Activated T-cell treated with anti-CD3 and anti-CD28 coated beads, Interleukin-2, amount 50 U/mL, for 72 hours (primary cell): ENCODE data around the gene VAMP5. TPM values are rescaled to one million over a fixed set of nuclear protein-coding genes. Genes with fewer than 3 reads are reported as not detected.

Experiments
- ATAC-seq, 2 donors: fragments of 150-1000 bp; cut with Tn5 transposase; replicated peaks in 1 of 2; 2 replicates each; pipeline ENCODE4 v1.10.0; 2021; ENCODE audit warnings: moderate library complexity in 2 of 2, mild to moderate bottlenecking in 1 of 2
- DNase-seq, 2 donors: peaks; one replicate each; pipeline ENCODE4 v3.0.0; 2021 to 2022; ENCODE audit warnings: mixed read lengths in 1 of 2
- H3K27ac Mint-ChIP-seq: one replicate; pipeline ENCODE4 v1.8.0; 2022; ENCODE audit warnings: mild to moderate bottlenecking, moderate library complexity, mixed read lengths
- H3K27me3 Mint-ChIP-seq: one replicate; pipeline ENCODE4 v1.8.0; 2022; ENCODE audit warnings: low read depth, mixed read lengths
- H3K36me3 Mint-ChIP-seq, 2 donors: one replicate each; pipeline ENCODE4 v1.8.0; 2022; ENCODE audit warnings: mixed read lengths in 2 of 2, mild to moderate bottlenecking in 1 of 2; ENCODE audit not compliant: insufficient read depth in 2 of 2
- H3K4me1 Mint-ChIP-seq: one replicate; pipeline ENCODE4 v1.8.0; 2022; ENCODE audit warnings: low read depth, mixed read lengths
- H3K4me3 Mint-ChIP-seq, 2 donors: one replicate each; pipeline ENCODE4 v1.8.0; 2022; ENCODE audit warnings: mild to moderate bottlenecking in 2 of 2, mixed read lengths in 2 of 2, moderate library complexity in 2 of 2
- H3K9me3 Mint-ChIP-seq, 2 donors: one replicate each; pipeline ENCODE4 v1.8.0; 2022; ENCODE audit warnings: mixed read lengths in 2 of 2
- total RNA-seq, 2 donors: library from RNA; stranded (reverse); gene quantifications; one replicate each; pipeline ENCODE4 v1.2.3, GENCODE V29; 2022

The VAMP5 gene
- total RNA-seq, 2 donors from 2014 or later = 73.3 to 78.9 TPM

DNA sequence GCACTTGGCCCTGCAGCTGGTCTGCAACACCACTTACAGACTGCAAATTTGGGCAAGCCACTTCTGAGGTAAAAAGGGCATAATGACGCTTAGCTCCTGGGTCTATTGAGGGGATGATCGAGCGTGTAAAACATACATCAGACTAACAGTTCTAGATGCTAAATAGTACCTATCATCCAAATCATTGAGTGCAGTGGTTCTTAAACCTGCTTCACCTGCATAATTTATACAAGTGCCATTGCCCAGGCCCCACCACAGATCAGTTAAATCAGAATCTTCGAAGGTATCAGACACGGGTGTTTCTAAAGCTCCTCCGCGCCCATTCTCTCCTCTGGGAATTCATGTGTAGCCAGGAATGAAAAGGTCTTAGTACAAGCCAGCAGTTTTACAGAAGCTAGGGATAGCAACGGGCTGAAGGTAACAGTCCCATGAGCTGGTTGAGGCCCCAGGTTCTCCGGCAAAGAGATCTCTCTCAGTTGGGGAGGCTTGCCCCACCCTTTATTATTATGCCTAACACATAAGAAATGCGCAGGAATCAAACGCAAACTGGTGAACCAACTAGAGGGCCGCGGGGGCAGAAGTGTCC, 10.6 kb downstream of the VAMP5 start:
- Mint-ChIP-seq H3K27me3 (no peaks in the 10 kb centered on the region), H3K4me1 (peaks cover 40% of the 10 kb centered on the region), H3K27ac (peak overlapping the region; percentile 93), H3K4me3 (peak overlapping the region; percentile 96 to 100), H3K9me3 (no peaks in the 10 kb centered on the region), H3K36me3 (peaks cover 2 to 6% of the 10 kb centered on the region in 2 donors)
- no peak for DNase-seq
- no peak for ATAC-seq

DNA sequence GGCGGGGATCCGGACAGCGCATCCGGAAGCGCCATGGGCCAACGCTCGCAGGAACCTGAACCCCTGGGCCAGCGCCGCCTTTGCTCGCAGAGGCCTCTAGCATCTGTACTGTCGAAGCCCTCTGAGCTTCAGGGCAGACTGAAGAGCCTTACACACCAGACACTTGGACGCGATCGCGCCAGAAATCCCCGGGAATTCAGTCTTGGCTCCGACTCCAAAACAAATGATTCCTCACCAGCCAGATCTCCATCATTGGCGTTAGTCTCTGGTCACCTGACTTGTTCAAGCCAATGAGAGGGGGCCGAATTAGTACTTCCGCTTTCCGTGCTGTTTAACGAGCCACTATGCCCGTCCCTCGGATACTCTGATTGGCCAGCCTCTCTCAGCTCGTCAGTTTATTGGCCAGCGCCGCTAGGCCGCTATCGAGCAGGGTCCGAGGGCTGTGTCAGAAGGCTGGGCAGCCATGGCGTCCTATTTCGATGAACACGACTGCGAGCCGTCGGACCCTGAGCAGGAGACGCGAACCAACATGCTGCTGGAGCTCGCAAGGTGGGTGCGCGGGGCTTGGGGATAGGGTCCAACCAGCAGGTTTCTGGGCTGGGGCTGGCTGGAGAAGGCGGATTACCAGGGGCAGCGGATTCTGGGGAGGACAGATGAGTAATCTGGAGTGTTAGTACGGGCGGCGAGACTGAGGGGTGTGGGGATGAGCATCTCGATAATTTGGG, 11.2 kb downstream of the VAMP5 start, which contains the start of gene RNF181:
Gene RNF181, plus strand, starts transcription at position 445 of the 725 bp plus-strand sequence. Its CDS starts 19 bp downstream, at position 464.
- Mint-ChIP-seq H3K27me3 (no peaks in the 10 kb centered on the region), H3K4me3 (peak within 1 kb of the TSS; percentile 96 to 100), H3K36me3 (peaks cover 2 to 6% of the 10 kb centered on the region in 2 donors), H3K4me1 (peaks cover 37% of the 10 kb centered on the region), H3K9me3 (no peaks in the 10 kb centered on the region), H3K27ac (peak within 1 kb of the TSS; percentile 93)
- DNase-seq = peak; percentile 91 to 94
- peak; percentile 99 for ATAC-seq

DNA sequence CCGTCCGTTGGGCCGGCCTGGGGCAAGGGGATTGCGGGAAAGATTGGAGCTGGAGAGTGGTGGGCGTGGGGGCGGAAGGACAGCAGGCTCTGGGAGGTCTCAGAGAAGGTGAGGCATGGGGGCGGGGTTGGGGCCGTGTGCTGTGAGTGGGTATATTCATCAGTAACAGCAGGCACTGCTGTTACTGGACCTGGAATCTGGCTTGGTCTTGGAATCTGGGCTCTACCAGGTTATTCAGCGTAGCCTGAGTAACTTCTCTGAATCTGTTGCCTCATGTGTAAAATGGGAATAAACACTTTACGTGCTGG, 11.7 kb downstream of the VAMP5 start:
- DNase-seq (no peak), ATAC-seq (no peak)
- peak overlapping the region; percentile 93 for H3K27ac Mint-ChIP-seq
- H3K4me1 Mint-ChIP-seq = peaks cover 37% of the 10 kb centered on the region
- no peaks in the 10 kb centered on the region for H3K9me3 Mint-ChIP-seq
- peak overlapping the region; percentile 96 to 100 for H3K4me3 Mint-ChIP-seq
- no peaks in the 10 kb centered on the region for H3K27me3 Mint-ChIP-seq
- H3K36me3 Mint-ChIP-seq = peaks cover 2 to 6% of the 10 kb centered on the region in 2 donors

DNA sequence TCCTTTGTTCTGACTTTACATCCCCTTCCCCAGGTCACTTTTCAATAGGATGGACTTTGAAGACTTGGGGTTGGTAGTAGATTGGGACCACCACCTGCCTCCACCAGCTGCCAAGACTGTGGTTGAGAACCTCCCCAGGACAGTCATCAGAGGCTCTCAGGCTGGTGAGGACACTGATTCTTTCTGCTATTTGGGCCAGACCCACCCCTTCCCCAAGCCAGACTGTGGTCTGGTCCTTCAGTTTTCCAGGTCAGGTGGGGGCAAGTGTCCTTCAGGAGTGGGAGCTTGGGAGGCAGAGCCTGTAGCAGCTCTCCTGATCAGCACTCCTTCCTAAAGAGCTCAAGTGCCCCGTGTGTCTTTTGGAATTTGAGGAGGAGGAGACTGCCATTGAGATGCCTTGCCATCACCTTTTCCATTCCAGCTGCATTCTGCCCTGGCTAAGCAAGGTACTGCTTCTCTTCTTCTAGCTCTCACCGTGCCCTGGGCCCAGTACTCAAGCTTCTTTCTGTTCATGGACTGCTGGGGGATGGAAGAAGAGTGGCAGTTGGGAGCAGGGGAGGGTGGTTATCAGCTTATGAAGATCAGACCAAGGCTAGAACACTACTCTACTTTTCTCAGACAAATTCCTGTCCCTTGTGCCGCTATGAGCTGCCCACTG, 12.4 kb downstream of the VAMP5 start:
- Mint-ChIP-seq H3K27ac (peak overlapping the region; percentile 52), H3K4me1 (peaks cover 39% of the 10 kb centered on the region), H3K27me3 (no peaks in the 10 kb centered on the region), H3K36me3 (peaks cover 2 to 6% of the 10 kb centered on the region in 2 donors), H3K4me3 (peak overlapping the region; percentile 96 to 100), H3K9me3 (no peaks in the 10 kb centered on the region)
- DNase-seq (no peak), ATAC-seq (no peak)

DNA sequence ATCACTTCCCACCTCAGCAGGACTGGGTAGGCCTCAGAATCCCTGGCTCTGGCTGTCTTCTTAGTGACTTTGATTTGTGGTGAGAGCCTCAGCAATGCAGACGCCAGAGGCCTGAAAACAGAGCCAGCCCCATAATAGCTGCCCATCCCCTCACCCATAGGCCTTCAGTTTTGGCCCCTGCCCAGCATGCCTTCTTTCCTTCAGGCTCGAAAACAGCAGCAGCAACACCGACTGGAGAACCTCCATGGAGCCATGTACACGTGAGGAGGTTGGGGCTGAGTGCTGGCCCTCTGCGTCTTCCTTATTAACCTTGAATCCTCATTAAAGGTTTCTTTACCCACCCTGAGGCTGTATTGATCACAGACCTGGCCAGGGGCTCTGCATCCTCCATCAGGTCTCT, 13.0 kb downstream of the VAMP5 start:
- Mint-ChIP-seq H3K27ac (no peak overlapping the region), H3K4me3 (peak overlapping the region; percentile 96 to 100), H3K36me3 (peaks cover 2 to 6% of the 10 kb centered on the region in 2 donors), H3K9me3 (no peaks in the 10 kb centered on the region), H3K4me1 (peaks cover 43% of the 10 kb centered on the region), H3K27me3 (no peaks in the 10 kb centered on the region)
- ATAC-seq (no peak), DNase-seq (no peak)

DNA sequence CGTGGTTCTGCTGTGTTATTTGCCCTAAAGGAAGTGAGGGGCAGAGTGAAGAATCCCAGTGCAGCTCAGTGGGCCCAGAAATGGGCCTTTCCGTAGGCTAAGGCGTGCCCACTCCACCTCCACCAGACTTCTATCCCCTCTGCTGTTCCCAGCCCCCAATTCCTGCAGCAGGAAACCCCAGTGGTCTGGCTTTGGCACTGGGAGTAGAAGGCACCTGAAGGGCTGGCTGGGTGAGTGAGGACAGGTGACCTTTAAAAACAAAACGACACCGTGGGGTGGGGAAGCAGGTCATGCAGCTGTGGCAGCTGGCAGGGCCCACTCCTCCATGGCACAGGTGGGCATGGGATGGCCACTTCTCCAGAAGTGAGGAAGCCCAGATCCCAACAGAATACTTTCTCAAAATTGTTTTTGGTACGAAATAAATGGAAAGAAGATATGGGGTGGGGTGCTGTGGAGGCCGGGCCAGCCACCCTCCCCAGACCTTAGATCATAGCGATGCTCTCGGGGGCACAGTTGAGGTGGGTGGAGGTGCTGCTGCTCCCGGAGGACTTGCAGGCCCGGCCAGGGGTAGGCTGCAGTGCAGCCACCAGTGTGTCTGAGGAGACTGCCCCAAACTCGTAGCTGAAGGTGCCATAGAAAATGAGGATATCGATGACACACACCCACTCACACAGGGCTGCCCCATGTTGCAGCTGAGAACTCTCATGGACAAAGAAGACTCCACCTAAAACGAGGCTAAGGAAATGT, 14.5 kb downstream of the VAMP5 start:
- Mint-ChIP-seq H3K4me3 (no peak overlapping the region), H3K9me3 (no peaks in the 10 kb centered on the region), H3K27ac (peak overlapping the region; percentile 59), H3K4me1 (peaks cover 53% of the 10 kb centered on the region), H3K36me3 (peaks cover 2 to 3% of the 10 kb centered on the region in 2 donors), H3K27me3 (no peaks in the 10 kb centered on the region)
- no peak for DNase-seq
- ATAC-seq = no peak

DNA sequence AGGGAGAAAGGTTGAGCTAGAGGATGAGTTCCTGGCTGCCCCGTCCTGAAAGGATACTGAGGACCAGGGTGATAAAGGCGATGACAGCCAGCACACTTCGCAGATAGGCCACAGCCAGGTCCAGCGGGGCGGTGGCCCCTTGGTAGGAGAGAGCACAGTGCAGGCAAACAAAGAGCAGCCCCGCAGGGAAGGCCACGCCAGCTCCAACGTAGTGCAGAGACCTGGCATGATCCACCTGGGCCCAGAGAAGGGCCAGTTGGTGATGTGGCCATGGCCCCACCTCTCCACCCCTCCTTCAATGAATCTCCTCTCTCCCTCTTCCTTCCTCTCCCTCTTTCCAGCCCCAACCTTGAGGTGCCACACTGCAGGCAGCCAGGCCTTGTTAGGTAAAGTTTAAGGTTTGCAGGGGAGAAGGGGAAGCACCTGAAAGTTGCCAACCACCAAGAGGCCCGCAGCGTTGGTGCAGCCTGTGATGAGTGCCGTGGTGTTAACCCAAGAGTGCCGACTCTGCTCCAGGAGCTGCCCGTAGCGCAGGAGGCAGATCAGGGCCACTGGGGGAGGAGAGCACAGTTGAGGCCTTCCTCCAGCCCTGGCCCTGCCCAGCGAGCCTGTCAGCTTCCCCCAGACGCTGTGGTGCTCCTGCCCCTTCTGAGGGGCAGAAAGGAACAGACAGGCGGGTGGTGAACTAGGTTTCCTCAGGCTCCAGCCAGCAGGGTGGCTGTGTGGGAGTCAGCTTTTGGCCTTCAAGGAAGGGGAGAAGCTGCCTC, 15.4 kb downstream of the VAMP5 start:
- Mint-ChIP-seq H3K27ac (no peak overlapping the region), H3K36me3 (peaks cover 2 to 3% of the 10 kb centered on the region in 2 donors), H3K27me3 (no peaks in the 10 kb centered on the region), H3K9me3 (no peaks in the 10 kb centered on the region), H3K4me3 (no peak overlapping the region), H3K4me1 (peaks cover 51% of the 10 kb centered on the region)
- no peak for ATAC-seq
- no peak for DNase-seq

DNA sequence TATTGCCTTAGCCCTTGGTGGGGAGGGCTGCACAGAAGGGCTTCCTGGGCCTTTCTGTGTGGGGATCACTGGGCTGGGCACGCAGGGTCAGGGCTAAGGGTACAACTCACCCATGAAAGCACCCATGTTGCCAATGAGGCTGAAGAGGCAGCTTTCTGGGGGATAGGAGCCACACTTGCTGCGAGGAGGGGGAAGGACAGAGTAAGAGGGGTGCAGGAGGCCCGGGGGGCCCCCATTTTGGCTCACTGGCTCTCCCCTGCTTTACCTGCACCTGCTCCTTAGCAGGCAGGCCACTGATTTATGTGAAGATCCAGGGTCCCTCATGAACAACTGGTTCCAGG, 16.0 kb downstream of the VAMP5 start:
- no peak overlapping the region for H3K4me3 Mint-ChIP-seq
- peaks cover 2 to 3% of the 10 kb centered on the region in 2 donors for H3K36me3 Mint-ChIP-seq
- DNase-seq (no peak), ATAC-seq (no peak)
- H3K27ac Mint-ChIP-seq = no peak overlapping the region
- no peaks in the 10 kb centered on the region for H3K27me3 Mint-ChIP-seq
- no peaks in the 10 kb centered on the region for H3K9me3 Mint-ChIP-seq
- H3K4me1 Mint-ChIP-seq = peaks cover 54% of the 10 kb centered on the region

DNA sequence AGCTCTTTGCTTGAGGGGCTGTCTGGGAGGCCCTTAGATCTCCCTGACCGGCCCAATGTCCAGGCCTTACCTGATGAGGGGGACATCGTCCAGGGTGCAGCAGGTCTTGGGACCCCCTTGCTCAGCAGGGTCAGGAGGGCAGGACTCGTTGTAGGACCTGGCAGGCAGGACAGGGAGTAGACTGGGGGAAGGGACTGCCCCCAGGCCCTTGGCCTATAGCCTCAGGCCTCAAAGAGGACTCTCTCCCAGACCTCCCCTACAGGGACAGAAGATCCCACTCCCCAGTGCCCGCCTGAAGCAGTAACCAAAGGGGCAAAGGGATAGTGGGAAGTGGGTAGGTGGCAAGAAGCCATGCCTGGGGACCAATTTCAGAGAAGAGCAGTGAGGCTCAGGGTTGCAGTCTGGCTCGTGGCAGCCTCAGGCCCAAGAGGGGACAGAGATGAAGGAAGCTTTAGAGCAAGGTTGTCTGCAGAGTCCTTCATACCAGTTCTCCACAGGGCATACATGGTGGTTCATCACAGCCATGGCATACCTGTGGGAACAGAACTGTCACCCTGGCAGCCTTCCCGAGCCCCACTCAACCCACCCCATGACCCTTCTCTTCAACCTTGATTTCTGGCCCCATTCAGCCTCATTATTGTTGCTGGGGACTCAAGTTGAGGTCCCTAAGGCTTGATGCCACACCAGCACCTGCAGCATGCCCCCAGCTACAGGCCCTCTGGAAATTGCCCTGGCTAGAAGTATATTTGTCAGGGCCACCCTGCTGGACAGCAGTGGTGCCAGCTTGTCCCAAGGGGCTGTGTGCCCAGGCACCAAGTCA, 16.9 kb downstream of the VAMP5 start:
- ATAC-seq = no peak
- peaks cover 58% of the 10 kb centered on the region for H3K4me1 Mint-ChIP-seq
- H3K27me3 Mint-ChIP-seq = no peaks in the 10 kb centered on the region
- H3K9me3 Mint-ChIP-seq = no peaks in the 10 kb centered on the region
- no peak overlapping the region for H3K27ac Mint-ChIP-seq
- DNase-seq = no peak
- H3K36me3 Mint-ChIP-seq = no peaks in the 10 kb centered on the region
- peak overlapping the region; percentile 75 to 87 for H3K4me3 Mint-ChIP-seq

DNA sequence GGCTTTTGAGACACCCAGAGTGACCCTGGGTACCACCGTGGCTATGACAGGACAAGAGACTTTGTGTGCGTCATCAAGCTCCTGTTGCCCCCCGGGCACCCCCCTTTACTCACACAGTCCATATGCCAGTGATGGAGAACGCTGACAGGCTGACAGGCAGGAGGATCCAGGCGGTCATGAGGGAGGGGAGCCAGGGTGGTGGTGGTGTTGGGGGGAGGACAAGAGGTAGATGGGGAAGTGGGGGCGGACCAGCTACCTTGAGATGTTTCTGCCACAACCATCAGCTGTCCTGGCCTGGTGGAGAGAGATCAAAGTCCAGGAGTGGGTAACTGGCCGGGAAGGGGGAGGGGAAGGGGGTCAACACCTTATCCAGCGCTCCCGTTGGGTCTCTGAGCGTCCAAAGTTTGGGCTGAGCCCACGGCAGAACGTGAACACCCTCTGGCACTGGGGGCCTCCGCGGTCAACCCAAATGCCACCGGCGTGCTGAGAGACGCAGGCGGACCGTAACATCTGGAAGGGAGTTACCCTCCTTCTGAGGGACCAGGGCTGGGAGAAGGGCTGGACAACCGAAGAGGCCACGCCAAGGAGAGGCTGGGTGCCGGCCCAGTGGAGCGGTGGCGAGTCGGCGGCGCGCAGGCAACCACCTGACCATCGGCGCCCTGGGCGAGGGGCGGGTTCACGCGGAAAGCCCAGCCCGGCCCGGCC, 17.7 kb downstream of the VAMP5 start:
- H3K4me3 Mint-ChIP-seq = peak overlapping the region; percentile 75 to 87
- no peaks in the 10 kb centered on the region for H3K9me3 Mint-ChIP-seq
- H3K27ac Mint-ChIP-seq = no peak overlapping the region
- DNase-seq = no peak
- no peaks in the 10 kb centered on the region for H3K36me3 Mint-ChIP-seq
- ATAC-seq = peak; percentile 26 to 31
- H3K4me1 Mint-ChIP-seq = peaks cover 51% of the 10 kb centered on the region
- H3K27me3 Mint-ChIP-seq = no peaks in the 10 kb centered on the region

DNA sequence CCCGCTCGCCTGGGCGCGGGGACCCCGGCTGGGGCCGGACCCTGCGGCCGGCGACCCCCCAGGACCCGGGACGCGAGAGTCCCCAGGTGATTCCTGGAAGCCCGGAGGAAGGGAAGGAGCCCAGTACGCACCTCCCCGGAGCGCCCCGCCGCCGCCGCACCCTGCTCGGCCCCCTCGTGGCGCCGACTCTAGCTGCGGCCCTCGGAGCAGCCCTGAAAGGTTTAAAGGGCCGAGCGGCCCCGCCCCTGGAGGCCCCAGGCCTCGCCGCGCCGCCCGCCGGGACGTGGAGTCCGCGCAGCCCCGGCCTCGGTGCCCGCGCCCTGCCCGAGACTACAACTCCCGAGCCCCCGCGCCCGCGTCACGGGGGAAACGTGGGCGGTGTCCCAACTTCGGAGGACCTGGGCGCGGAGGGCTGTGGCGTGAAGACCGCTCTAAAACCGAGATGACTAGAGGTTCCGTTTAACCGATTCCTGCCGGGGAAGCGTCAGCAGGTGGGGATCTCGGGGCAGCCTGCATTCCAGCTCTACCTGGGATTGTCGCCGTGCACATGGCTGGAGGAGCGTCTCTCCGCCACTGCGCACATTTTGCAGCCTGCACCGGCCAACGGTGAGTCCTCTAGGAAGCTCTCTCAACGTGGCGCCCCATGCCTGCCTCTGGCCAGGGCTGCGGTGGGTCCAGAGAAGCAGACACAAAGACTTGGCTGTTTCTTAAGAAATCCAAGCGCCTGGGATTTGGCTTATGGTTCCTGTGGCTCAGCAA, 18.4 kb downstream of the VAMP5 start, which contains the start of gene TMEM150A:
Gene TMEM150A, minus strand, starts transcription at position 223 of the 759 bp plus-strand sequence. CDS start 750 bp downstream, outside the sequence.
- Mint-ChIP-seq H3K27ac (peak within 1 kb of the TSS; percentile 1), H3K9me3 (no peaks in the 10 kb centered on the region), H3K4me1 (peaks cover 49% of the 10 kb centered on the region), H3K4me3 (peak within 1 kb of the TSS; percentile 87), H3K36me3 (no peaks in the 10 kb centered on the region), H3K27me3 (no peaks in the 10 kb centered on the region)
- peak; percentile 89 to 93 for DNase-seq
- ATAC-seq = peak; percentile 97
